Right atrium auricular region (tissue), 2 donors: ENCODE data around the gene NOD1. TPM values are rescaled to one million over a fixed set of nuclear protein-coding genes. Genes with fewer than 3 reads are reported as not detected.

Experiments used
- DNase-seq: peaks from one replicate; pipeline ENCODE4 v3.0.0-alpha.2; 2019; ENCODE audit warnings: low spot score
- H3K27ac ChIP-seq, 2 donors: fragments of 200-600 bp; sonication (generic); 1 replicate in 1 of 2; 2 replicates in 1 of 2; pipeline ENCODE4 v1.5.1; 2016 to 2019
- H3K27me3 ChIP-seq, 2 donors: fragments of 200-600 bp; sonication (generic); one replicate each; pipeline versions ENCODE4 v1.5.1 to v1.6.0; 2017 to 2019
- H3K36me3 ChIP-seq: fragments of 200-600 bp; sonication (generic); one replicate; pipeline ENCODE4 v1.5.1; 2016
- H3K4me1 ChIP-seq, 2 donors: fragments of 200-600 bp; sonication (generic); one replicate each; pipeline versions ENCODE4 v1.5.1 to v1.6.0; 2017 to 2019
- H3K4me3 ChIP-seq, 2 donors: fragments of 200-600 bp; sonication (generic); 1 replicate in 1 of 2; 2 replicates in 1 of 2; pipeline ENCODE4 v1.5.1; 2017 to 2019; ENCODE audit warnings: mild to moderate bottlenecking in 1 of 2, moderate library complexity in 1 of 2
- H3K9me3 ChIP-seq, 2 donors: fragments of 200-600 bp; sonication (generic); one replicate each; pipeline ENCODE4 v1.5.1; 2019
- total RNA-seq, 2 donors: library from RNA; depleted of rRNA; stranded (reverse); fragments of >200 nt; gene quantifications; one replicate each; pipeline ENCODE4 v1.1.0, GENCODE V29; 2016
- TF ChIP-seq, protein P1 (sequence below), 2 donors: fragments of 200-600 bp; sonication (generic); IDR thresholded peaks; one replicate each; pipeline ENCODE4 v1.5.1; 2019; ENCODE audit warnings: antibody characterized with exemption in 2 of 2

NOD1 gene
- total RNA-seq, 2 donors from 2014 or later: 9.0 to 11.2 TPM

DNA sequence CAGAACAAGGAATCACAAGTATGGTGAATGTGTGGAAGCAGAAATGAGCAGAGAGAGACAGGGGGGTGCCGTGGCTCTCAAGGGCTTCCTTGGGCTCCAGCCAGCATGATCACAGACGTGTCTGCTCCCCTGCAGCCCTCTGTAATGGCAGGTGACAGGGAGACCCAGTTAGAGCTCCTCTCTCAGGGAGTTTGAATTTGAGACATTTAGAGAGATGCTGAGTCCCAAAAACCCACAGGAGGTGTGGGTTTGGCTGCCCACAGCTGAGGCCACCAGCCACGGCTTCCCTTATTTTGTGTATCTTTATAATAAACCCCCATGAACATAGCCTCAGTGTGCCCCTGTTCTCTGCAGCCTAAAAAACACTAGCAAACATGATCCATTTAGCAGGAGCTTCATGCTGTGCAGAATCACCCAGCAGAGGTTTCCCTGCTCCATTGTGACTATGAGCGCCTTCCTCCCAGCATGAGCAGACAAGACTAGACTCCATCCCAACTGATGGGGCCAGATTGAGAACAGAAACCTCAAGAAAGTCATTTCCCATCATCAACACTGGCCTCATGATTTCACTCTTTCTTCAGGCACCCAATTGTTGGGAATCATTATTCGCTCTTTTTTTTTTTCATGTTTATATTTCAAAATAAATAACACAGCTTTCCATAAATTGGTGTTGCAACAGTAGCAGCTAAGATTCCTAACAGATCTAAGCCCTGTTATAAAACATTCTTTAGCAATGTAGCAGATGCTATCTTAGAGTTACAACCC lies 13.4 kb downstream of the NOD1 start:
- peak overlapping the region; percentile 20 to 58 for H3K27ac ChIP-seq
- H3K4me3 ChIP-seq: no peak overlapping the region
- H3K4me1 ChIP-seq: peaks cover 0 to 76% of the 10 kb centered on the region in 2 donors
- peaks cover 7% of the 10 kb centered on the region for H3K36me3 ChIP-seq
- DNase-seq: no peak
- H3K27me3 ChIP-seq: no peaks in the 10 kb centered on the region
- TF ChIP-seq, protein P1, sequence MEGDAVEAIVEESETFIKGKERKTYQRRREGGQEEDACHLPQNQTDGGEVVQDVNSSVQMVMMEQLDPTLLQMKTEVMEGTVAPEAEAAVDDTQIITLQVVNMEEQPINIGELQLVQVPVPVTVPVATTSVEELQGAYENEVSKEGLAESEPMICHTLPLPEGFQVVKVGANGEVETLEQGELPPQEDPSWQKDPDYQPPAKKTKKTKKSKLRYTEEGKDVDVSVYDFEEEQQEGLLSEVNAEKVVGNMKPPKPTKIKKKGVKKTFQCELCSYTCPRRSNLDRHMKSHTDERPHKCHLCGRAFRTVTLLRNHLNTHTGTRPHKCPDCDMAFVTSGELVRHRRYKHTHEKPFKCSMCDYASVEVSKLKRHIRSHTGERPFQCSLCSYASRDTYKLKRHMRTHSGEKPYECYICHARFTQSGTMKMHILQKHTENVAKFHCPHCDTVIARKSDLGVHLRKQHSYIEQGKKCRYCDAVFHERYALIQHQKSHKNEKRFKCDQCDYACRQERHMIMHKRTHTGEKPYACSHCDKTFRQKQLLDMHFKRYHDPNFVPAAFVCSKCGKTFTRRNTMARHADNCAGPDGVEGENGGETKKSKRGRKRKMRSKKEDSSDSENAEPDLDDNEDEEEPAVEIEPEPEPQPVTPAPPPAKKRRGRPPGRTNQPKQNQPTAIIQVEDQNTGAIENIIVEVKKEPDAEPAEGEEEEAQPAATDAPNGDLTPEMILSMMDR (IDR thresholded peaks at IDR 0.05): no peak
- no peaks in the 10 kb centered on the region for H3K9me3 ChIP-seq

DNA sequence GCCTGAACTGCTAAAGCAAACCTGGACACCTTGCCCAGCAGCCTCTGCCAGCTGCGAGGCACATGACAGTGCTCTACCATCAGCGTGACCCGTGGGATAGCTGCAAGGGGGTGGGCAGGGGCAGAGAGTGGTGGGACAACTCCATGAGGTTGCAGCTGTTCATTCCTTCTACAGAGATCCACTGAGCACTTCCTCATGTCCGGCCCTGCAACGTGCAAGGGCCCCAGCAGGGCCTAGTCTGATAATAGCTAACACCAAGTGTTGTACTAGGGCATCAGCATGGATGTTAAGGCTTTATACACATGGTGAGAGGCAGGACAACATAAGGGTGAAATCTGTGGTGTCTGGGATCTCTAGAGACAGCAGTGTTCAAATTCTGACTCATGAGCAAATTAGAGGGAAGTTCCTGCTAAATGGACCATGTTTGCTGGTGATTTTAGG lies 14.3 kb downstream of the NOD1 start:
- Histone ChIP-seq H3K4me1 (peaks cover 0 to 76% of the 10 kb centered on the region in 2 donors), H3K27ac (peak overlapping the region; percentile 20 to 58), H3K36me3 (peaks cover 7% of the 10 kb centered on the region), H3K27me3 (no peaks in the 10 kb centered on the region), H3K9me3 (no peaks in the 10 kb centered on the region), H3K4me3 (no peak overlapping the region)
- no peak for DNase-seq
- TF ChIP-seq, protein P1 (IDR thresholded peaks at IDR 0.05): no peak

DNA sequence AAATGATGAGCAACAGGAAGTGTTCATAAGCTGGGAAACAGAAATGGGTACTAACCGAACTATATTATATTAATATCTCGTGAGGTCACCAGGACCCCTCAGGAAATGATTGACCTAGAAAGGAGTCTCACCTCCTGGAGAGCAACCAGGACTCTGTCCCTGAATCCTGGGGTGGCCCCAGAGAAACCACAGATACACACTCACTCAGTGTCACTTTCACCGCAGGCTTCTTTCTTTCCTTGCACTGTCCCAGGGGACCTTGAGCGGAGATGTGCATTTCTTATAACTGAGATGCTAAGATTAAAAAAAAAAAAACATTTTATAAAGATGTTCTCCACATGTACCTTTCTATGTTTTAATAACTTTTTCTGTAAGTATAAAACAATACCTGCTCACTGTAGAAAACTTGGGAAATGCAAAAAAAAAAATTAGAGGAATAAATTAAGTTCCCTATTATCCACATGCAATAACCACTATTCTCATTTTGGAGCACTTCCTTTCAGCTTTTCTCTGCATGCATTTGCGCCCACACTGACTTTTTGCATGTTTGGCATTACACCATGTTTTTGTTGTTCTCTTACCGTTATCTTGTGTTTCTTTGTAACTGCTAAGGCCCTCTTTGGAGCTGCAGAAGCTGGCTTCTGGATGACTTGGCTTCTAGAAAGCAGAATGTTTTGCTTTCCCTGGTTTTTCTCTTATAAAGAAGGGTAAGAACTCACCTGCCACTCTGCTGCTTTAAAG lies 15.0 kb downstream of the NOD1 start:
- Histone ChIP-seq H3K9me3 (no peaks in the 10 kb centered on the region), H3K4me3 (no peak overlapping the region), H3K36me3 (peaks cover 7% of the 10 kb centered on the region), H3K4me1 (peaks cover 0 to 72% of the 10 kb centered on the region in 2 donors), H3K27me3 (no peaks in the 10 kb centered on the region), H3K27ac (peak overlapping the region; percentile 20 to 58)
- DNase-seq: no peak
- TF ChIP-seq, protein P1 (IDR thresholded peaks at IDR 0.05): no peak

DNA sequence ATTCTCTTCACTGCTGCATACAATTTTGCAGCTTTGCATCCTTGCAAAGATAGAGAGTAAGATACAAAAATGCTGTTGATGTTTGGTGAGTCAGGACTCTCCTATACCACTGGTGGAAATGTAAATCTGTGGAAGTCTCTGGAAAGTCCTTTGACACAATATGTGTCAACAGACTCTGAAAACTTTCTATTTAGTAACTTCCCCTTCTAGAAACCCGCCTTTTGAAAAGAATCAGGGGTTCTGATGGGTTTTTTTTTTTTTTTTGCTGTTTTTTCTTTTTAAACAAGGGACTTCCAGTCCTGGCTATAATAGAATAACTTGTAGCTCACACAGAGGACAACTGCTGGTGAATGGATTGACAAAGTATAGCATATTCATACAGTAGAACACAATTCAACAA lies 16.4 kb downstream of the NOD1 start:
- H3K4me3 ChIP-seq: no peak overlapping the region
- H3K36me3 ChIP-seq: peaks cover 14% of the 10 kb centered on the region
- TF ChIP-seq, protein P1 (IDR thresholded peaks at IDR 0.05): no peak
- no peaks in the 10 kb centered on the region for H3K9me3 ChIP-seq
- no peak for DNase-seq
- H3K27ac ChIP-seq: no peak overlapping the region
- H3K4me1 ChIP-seq: peaks cover 0 to 58% of the 10 kb centered on the region in 2 donors
- no peaks in the 10 kb centered on the region for H3K27me3 ChIP-seq

DNA sequence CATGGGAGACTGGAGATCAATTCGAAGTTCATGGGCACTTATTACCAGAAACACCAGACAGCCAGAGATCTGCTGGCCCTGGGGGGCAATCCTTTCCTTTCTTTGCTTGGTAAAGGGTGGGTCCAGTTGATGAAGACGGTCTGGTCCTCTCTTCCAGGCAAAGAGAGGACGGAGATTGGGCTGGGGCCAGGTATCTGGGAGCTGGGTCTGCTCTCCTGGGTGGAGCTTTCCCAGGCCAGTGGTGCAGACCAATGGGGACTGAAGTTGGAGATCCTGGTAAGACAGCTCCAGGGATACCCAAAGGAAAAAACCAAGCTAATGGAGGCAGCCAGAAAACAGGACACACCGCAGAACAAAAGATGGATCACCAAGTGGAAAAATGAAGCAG lies 18.3 kb downstream of the NOD1 start:
- Histone ChIP-seq H3K9me3 (no peaks in the 10 kb centered on the region), H3K36me3 (peaks cover 33% of the 10 kb centered on the region), H3K4me3 (no peak overlapping the region), H3K4me1 (peaks cover 0 to 41% of the 10 kb centered on the region in 2 donors), H3K27me3 (no peaks in the 10 kb centered on the region), H3K27ac (peak overlapping the region in 1 of 2 donors; percentile 52)
- DNase-seq: no peak
- TF ChIP-seq, protein P1 (IDR thresholded peaks at IDR 0.05): no peak
